GM19372 (cell line): ENCODE measurements around the gene NOX3.
"Not testable (repeated sequence)": the region's sequence is repeated elsewhere in the genome, so short reads cannot be mapped to it uniquely, and the experiment has no call there.

Experiments
- ATAC-seq: cut with Tn5 transposase; IDR thresholded peaks from one replicate; pipeline ENCODE4 v1.9.1; 2021; ENCODE audit warnings: mild to moderate bottlenecking, low read depth, moderate library complexity; ENCODE audit not compliant: unreplicated experiment

The NOX3 gene

GRCh38 chr6:155455766-155456165 lies at the start of gene NOX3:
Gene NOX3 (minus strand): TSS chr6:155455839. CDS start chr6:155455800, 39 bp downstream.
- ATAC-seq, result no peak

- ATAC-seq, result no peak
Measured at GRCh38 chr6:155504848-155505607, 49.4 kb upstream of the NOX3 start.

DNA sequence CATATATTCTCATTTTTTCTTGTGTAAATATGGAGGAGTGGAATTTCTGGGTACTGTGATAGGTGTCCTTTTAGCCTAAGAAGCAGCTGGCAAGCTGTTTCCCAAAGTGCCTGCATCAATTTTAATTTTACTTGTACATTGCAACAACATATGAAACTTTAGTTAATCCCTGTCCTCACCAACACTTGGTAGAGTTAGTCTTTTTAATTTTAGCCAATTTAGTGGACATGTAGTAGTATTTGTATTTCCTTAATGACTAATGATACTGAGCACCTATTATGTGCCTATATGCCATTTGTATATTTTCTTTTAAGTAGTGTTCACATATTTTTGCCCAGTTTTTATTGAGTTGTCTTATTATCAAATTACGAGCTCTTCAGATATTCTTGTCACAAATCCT lies 46.8 kb upstream of the NOX3 start:
- ATAC-seq, result no peak

DNA sequence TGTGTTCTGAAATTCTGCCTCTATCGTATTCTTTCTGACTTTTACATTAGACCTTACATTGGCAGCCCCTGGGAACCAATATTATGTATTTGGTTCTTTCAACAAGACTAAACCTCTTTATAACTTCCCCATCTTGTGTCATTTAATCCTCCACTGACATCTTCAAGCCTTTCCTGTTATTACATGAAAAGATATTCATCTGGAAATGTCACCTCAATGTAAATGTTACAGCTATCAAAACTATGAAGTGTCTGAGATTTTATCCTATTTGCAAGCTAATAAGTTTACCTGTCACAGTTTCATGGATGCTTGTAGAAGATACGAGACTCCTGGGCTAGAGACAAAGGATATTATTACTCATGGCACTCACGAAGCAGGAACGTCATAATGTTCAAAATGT lies 43.9 kb upstream of the NOX3 start:
- no peak for ATAC-seq

GRCh38 chr6:155498370-155498769 lies 42.7 kb upstream of the NOX3 start:
- ATAC-seq, result no peak

DNA sequence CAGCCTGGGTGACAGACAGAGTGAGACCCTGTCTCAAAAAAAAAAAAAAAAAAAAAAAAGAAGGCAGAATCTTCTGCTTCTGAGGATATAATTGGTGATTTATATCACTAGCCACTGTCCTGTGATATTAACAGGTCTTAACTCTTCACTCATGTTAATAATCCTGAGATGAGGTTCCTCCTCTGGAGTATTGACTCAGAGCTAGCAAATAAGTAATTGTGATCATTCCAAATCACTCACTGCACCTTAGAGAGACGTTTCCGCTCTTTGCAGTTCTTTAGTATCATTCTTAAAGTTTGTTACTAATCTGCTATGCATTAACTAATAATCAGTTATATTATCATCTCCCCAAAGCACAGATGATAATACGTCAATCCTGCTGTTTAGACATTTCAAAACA lies 41.6 kb upstream of the NOX3 start:
- ATAC-seq, result no peak

- ATAC-seq, result no peak
Measured at GRCh38 chr6:155495011-155495768, 39.6 kb upstream of the NOX3 start.

DNA sequence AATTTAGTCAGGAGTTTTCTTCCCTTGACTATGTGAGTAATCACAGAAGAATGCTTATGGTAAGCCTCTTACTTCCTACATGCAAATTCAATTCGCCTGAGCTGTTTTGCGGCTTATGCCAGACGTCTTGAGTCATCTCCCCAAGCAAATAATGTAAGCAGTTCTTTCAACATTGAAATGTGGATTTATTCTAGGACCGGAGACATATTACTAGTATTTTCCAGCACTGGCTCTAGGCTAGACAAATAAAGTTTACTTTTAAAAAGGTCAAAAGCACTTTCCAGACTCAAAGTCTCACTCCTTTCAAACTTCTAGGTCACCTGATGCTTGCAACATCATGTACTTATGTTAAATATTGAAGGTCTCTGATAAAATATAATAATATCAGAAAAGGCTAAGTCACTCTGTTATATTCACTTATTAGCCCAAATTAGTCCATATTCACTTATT lies 38.1 kb upstream of the NOX3 start:
- peak; percentile 85 for ATAC-seq

DNA sequence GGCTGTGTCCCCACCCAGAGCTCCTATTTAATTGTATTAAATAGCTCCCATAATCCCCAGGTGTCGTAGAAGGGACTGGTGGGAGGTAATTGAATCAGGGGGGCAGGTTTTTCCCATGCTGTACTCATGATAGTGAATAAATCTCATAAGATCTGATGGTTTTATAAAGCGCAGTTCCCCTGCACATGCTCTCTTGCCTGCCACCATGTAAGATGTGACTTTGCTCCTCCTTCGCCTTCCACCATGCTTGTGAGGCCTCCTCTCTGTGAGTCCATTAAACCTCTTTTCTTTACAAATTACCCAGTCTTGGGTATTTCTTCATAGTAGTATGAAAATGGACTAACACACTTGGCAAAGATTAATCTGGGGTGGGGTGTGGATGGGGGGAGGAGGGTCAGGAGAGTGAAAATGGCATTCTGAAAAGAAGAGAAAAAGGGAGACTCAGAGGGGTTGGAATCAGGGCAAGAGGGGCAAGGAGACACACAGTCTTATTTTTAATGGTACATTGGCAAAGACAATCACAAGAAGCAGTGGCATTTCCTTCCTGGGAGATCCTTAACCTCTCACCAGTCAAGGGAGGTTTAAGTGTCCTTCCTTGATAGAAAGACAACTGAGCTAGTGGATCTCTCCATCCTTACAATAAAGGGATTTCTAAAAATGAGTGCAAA lies 37.5 kb upstream of the NOX3 start:
- peak; percentile 22 for ATAC-seq

DNA sequence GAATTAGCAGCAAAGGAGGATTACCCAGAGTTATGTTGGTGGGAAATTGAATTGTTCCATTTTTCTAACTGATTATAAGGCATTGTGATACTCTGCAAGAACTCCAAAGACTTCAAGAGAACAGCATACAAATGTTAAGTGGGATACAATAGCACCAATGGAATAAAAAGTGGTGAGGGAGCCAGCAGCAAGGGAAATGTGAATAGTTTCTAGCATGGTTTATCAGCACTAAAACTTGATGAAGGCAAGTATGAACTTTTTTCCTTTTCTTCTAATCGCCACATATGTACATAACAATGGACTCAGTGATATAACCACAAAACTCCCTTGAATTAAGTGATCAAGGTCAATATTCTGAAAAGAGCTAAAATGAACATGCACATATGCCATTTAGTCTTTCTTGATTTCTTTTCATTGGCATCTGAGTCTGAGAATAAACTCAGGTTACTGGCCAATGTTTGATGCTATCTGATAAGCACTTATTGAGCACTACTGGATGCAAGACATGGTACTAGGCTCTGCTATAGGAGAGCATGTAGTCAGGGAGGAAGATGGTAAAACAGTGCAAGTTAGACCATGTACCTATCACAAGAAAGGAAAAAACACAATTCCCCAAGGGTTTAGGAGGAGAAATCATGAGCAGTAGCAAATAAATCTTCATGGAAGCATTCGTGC lies 36.6 kb upstream of the NOX3 start:
- no peak for ATAC-seq

GRCh38 chr6:155491421-155491820 lies 35.8 kb upstream of the NOX3 start:
- ATAC-seq, result no peak

DNA sequence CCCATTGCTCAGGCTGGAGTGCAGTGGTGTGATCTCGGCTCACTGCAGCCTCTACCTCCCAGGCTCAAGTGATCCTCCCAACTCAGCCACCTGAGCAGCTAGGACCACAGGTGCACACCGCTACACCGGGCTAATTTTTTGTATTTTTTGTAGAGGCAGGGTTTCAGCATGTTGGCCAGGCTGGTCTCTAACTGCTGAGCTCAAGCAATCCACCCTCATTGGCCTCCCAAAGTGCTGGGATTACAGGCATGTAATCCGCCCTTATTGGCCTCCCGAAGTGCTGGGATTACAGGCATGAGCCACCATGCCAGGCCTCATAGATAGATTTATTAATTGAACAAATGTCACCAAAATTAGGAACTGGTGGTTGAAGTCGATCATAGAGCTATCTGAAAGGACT lies 32.6 kb upstream of the NOX3 start:
- ATAC-seq, result not testable (repeated sequence)

DNA sequence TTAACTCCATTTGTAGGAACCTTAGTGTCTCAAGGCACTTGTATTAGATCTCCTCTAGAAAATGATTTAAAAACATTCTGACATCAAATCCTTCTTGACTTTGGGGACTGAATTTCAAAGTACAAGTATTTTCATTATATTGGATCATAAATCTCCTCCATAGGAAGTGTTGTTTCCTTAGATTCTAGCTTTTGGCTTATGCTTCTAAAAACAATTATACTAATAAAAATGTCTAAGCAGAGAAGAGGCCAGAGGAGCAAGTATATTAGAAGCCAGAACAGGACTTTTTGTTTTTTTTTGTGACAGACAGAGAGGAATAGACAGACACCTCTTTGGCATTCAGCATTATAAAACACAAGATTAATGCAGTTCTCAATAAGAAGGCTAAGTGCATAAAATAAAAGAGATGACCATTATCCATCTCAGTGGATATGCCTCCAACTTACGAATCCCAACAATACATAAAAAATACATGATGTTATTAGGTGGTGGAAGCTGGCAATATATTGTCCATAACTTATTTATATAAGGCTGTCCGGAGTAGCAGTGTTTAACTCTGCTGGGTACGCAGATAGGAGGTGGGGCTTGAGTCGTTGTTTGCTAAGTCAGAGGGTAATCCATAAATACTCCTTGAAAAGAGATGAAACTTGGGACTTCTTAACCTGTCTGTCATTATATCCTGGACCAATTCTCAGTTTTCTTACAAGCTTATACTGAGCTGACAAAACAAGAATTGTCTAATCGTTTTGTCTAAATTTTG lies 31.9 kb upstream of the NOX3 start:
- ATAC-seq, result no peak

DNA sequence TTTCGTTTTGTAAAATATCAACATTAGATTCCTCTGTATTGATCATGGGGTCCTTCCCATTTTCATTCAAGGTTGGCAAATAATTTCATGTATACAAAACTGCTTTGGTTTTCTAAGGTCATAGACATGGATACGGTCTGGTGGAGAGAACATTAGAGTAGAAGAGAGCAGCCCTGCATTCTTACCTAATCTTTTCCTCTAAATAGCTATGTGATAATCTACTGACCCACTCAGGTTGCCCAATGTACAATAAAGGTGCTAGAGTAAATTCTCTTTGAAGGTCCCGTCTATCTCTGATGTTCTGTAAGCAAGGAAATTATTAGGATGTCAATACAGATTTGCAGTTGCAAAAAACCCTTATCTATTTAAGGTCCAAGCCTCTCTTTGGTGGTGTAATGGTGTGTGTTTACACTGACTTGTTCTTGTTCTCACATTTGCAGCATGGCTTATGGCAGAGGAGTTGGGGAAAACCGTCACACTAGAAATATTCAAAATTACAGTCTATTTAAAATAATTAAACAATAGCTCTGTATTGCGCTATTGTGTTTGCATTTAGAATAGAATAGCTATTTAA lies 31.2 kb upstream of the NOX3 start:
- ATAC-seq, result no peak

- no peak for ATAC-seq
Measured at GRCh38 chr6:155485756-155486155, 30.1 kb upstream of the NOX3 start.

- ATAC-seq, result no peak
Measured at GRCh38 chr6:155483858-155484257, 28.2 kb upstream of the NOX3 start.

DNA sequence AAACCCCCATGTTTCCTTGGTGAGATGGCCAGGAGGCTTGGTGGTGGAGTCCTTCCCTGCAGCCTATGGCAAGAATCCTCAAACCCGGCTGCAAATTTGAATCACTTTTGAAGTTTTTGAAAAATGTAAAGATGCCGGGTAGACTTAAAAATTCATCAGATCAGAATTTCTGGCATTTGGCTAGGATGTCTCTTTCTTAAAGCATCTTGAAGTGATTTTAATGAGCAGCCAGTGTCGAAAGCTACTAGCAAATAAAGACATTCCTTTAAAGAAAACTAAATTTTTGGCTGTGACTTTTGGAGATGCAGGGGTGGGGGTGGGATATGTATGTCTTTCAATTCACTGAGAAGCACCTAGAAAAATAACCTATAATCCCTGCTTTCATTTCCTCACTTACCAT lies 25.6 kb upstream of the NOX3 start:
- ATAC-seq, result no peak

DNA sequence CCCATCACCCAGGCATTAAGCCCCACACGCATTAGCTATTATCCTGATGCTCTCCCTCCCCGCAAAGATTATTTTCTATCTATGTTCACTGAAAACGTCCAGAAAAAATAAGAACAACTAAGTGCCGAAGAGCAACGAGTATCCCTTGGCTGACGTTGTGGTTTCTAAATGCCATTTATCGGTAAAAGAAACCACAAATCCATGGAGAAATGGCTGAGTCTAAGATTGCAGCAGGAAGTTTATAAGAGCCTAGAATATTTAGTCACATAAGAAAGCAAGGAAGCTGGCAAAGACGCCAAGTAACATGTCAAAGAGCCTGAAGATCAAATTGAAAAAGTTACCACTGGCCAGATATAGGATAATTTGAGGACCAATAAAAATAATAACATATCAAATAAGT lies 18.1 kb upstream of the NOX3 start:
- no peak for ATAC-seq

- ATAC-seq, result no peak
Measured at GRCh38 chr6:155472886-155473285, 17.2 kb upstream of the NOX3 start.
